Measurements from ENCODE around the gene DENND4A.
"Not testable (repeated sequence)": the region's sequence is repeated elsewhere in the genome, so short reads cannot be mapped to it uniquely, and the experiment has no call there.

Gene DENND4A

GRCh38 chr15:65629548-65629947 lies 162.5 kb downstream of the DENND4A start:
- DNase-seq, result no peak

GRCh38 chr15:65626856-65627255 lies 165.2 kb downstream of the DENND4A start:
- DNase-seq, result no peak

GRCh38 chr15:65623103-65623502 lies 169.0 kb downstream of the DENND4A start:
- DNase-seq, result no peak

DNA sequence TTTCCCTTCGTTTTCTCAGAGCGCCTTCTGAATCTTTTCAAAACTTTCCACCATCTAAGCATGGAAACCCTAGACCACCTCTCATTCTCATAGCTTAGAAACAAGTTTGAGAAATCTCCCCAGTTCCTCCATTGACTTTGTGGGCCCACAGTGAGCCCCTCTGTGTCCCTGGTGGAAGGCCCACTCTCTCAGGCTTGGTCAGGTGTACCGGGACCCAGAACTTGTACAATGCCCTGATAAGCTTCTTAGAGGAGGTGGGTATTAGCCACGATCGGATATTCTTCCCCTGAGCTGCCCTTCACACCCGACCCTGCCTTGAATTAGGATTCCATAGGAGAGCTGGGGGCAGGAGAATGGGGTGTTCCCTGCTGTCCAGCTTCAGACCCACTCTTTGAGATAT lies 170.5 kb downstream of the DENND4A start, which contains the start of gene SLC24A1:
Gene SLC24A1, plus strand, starts transcription at position 301 of the 400 bp plus-strand sequence. CDS start 2,143 bp downstream, outside the sequence.
- DNase-seq, result no peak

DNA sequence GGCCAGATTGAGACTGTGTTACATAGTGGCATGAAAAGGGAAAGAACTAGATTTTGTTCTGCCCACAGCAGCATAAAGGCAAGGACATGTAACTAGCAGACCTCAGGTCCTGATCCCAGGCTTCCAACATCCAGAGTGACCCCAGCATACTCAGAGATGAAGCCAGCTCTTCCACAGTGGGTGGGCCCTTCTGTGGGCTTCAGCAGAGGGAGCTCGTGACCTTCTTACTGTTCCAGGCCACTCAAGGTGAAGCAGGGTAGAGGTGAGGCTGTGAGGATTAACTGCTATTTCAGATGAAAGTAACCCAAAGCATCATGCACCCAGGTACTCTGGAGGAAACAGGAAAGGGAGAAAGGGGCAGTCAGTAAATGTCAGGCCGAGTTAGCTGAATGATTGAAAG lies 171.3 kb downstream of the DENND4A start:
- no peak for DNase-seq

DNA sequence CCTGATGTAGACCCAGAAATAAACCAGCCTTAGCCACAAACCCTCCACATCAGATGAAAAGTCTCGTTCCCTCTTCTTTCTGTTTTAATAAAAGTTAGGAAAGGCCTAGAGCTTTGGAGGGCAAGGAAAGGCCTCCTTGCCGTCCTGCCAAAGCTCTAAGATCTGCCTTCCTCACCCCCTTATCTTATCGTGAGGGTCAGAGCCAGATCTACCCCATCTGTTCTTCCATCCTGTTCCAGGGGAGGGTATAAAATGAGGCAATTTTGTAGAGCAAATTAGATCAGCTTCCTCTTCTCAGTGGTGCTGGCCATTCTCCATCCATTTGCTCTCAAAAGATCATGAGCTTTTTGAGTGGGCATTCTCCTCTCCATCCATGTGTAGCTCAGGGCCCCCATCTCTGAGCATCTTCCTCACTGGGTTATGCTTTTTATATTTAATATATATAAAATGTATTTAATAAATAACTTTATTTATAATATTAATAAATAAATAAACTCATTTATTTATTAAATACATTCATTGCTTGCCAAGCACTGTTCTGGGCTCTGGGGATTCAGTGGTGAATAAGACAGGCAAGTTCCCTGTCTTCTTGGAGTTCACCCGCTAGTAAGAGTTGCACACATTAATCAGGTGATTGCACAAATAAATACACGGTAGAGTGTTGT lies 172.3 kb downstream of the DENND4A start:
- DNase-seq, result no peak

DNA sequence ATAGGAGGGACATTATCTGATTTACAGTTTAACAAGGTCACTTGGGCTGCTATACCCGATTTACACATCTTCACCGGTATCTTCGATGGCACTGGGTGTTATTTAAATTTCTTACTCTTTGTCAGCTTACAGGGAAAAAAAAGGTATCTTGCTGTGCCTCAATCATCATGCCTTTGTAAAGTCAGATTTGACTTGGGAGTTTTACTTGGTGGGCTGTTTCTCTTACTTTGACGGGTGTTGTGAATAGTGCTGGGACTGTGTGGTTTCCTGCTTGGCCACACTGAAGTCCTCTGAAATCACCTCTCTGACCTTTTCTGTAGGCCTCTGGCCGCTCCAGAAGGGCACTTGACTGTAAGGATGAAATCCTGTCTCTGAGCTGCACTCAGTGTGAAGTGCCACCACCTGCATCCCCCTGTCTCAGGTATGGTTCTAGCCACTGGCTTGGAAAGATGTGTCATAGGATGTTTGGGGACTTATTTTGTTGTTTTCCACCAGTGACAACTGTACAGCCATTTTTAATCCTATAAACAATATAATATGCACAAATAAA lies 173.5 kb downstream of the DENND4A start:
- no peak for DNase-seq

DNA sequence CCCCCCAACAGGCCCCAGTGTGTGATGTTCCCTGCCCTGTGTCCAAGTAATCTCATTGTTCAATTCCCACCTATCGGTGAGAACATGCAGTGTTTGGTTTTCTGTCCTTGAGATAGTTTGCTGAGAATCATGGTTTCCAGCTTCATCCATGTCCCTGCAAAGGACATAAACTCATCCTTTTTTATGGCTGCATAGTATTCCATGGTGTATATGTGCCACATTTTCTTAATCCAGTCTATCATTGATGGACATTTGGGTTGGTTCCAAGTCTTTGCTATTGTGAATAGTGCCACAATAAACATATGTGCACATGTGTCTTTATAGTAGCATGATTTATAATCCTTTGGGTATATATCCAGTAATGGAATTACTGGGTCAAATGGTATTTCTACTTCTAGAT lies 176.2 kb downstream of the DENND4A start:
- DNase-seq, result not testable (repeated sequence)

GRCh38 chr15:65612949-65613744 lies 178.9 kb downstream of the DENND4A start:
- DNase-seq, result no peak

DNA sequence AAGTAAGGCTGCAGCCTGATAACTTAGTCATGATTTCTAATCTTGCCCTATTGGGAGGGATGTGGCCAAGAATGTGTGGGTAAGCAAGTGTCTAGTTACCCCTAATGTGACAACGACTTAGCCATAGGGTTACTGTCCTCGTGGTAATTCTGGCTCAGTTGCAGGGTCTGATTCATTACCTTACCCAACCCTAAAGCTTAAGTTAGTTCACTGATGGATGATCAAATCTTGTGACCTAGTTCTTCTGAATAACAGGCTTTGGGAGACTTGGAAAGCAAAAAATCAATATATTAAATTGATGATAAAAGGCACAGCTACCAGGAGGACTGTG lies 179.5 kb downstream of the DENND4A start:
- DNase-seq, result no peak

- DNase-seq, result no peak
Observed at GRCh38 chr15:65611888-65612615, 180.0 kb downstream of the DENND4A start.

GRCh38 chr15:65610871-65611718 lies 181.0 kb downstream of the DENND4A start, which contains the start of gene INTS14:
Gene INTS14 (minus strand): TSS chr15:65611131. CDS start chr15:65607380, 3,751 bp downstream.
- DNase-seq, result peak; percentile 98
